ENCODE results near the gene CD86. TPM values are rescaled to one million over a fixed set of nuclear protein-coding genes. Genes with fewer than 3 reads are reported as not detected.

CD86 gene
- total RNA-seq, 4 donors from 2014 or later: 0.49 to 4.2 (median 1.8) TPM

GRCh38 chr3:122021811-122022401 lies 33.3 kb upstream of the CD86 start, which contains the start of gene ILDR1:
Gene ILDR1, minus strand, starts transcription at chr3:122022247. Its CDS starts 170 bp downstream, at chr3:122022077.
- Histone ChIP-seq H3K36me3 (no peaks in the 10 kb centered on the region), H3K27me3 (no peaks in the 10 kb centered on the region), H3K4me3 (replicated peaks in 1 of 3) (peak within 1 kb of the TSS; percentile 22 to 56 (median 47)), H3K9me3 (no peaks in the 10 kb centered on the region), H3K4me1 (peaks cover 0 to 4% of the 10 kb centered on the region in 2 donors), H3K27ac (peak within 1 kb of the TSS; percentile 34 to 43 (median 34))
- DNase-seq: peak; percentile 71 to 80
- TF ChIP-seq, protein P1, sequence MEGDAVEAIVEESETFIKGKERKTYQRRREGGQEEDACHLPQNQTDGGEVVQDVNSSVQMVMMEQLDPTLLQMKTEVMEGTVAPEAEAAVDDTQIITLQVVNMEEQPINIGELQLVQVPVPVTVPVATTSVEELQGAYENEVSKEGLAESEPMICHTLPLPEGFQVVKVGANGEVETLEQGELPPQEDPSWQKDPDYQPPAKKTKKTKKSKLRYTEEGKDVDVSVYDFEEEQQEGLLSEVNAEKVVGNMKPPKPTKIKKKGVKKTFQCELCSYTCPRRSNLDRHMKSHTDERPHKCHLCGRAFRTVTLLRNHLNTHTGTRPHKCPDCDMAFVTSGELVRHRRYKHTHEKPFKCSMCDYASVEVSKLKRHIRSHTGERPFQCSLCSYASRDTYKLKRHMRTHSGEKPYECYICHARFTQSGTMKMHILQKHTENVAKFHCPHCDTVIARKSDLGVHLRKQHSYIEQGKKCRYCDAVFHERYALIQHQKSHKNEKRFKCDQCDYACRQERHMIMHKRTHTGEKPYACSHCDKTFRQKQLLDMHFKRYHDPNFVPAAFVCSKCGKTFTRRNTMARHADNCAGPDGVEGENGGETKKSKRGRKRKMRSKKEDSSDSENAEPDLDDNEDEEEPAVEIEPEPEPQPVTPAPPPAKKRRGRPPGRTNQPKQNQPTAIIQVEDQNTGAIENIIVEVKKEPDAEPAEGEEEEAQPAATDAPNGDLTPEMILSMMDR (IDR thresholded peaks at IDR 0.05): peak in 1 of 6 experiments; percentile 10
- peak in 1 of 2 donors; percentile 61 for TF ChIP-seq POLR2A (IDR thresholded peaks at IDR 0.05)
- WGBS, 2 donors: 1 to 6% methylated on average over 22 to 27 of the region's 43 CpGs
- intact Hi-C loops (cut with DNase I): no loop called here

GRCh38 chr3:122023335-122023910 lies 31.7 kb upstream of the CD86 start:
- intact Hi-C loops (cut with DNase I): no loop called here
- H3K27me3 ChIP-seq: no peaks in the 10 kb centered on the region
- DNase-seq: no peak
- 70 to 76% methylated on average over 8 of the region's 8 CpGs for WGBS, 2 donors
- no peaks in the 10 kb centered on the region for H3K9me3 ChIP-seq
- H3K36me3 ChIP-seq: no peaks in the 10 kb centered on the region
- no peak overlapping the region for H3K27ac ChIP-seq
- H3K4me3 ChIP-seq (replicated peaks in 1 of 3): no peak overlapping the region
- peaks cover 0 to 4% of the 10 kb centered on the region in 2 donors for H3K4me1 ChIP-seq
- TF ChIP-seq POLR2A (IDR thresholded peaks at IDR 0.05): no peak
- TF ChIP-seq, protein P1 (IDR thresholded peaks at IDR 0.05): no peak

DNA sequence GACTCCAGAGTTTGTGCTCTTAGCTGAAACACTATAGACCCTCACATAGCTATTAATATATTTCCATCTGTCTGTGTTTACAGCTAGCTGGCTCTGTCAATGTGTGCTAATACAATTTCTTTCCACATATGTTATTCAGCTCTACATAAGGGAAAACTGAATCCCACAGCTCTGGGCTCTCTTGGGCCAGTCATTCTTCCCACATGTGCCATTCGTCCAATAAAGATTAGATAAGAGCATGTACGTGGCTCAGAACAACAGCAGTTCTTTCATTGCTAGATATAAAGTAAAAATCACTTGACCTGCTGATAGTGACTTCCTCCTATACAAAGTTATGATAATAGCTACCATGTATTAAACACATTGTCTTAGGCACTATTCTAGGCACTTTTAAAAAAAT lies 30.4 kb upstream of the CD86 start:
- no peaks in the 10 kb centered on the region for H3K9me3 ChIP-seq
- TF ChIP-seq, protein P1 (IDR thresholded peaks at IDR 0.05): no peak
- TF ChIP-seq POLR2A (IDR thresholded peaks at IDR 0.05): no peak
- intact Hi-C loops (cut with DNase I): no loop called here
- peaks cover 0 to 4% of the 10 kb centered on the region in 2 donors for H3K4me1 ChIP-seq
- no peak overlapping the region for H3K4me3 ChIP-seq (replicated peaks in 1 of 3)
- no peak overlapping the region for H3K27ac ChIP-seq
- DNase-seq: no peak
- H3K27me3 ChIP-seq: no peaks in the 10 kb centered on the region
- H3K36me3 ChIP-seq: no peaks in the 10 kb centered on the region
- 73 to 76% methylated on average over 2 of the region's 2 CpGs for WGBS, 2 donors

- TF ChIP-seq POLR2A (IDR thresholded peaks at IDR 0.05): no peak
- TF ChIP-seq, protein P1 (IDR thresholded peaks at IDR 0.05): no peak
- no peak overlapping the region for H3K4me3 ChIP-seq (replicated peaks in 1 of 3)
- no peaks in the 10 kb centered on the region for H3K9me3 ChIP-seq
- no peaks in the 10 kb centered on the region for H3K36me3 ChIP-seq
- intact Hi-C loops (cut with DNase I): no loop called here
- peaks cover 0 to 4% of the 10 kb centered on the region in 2 donors for H3K4me1 ChIP-seq
- no peak overlapping the region for H3K27ac ChIP-seq
- no peaks in the 10 kb centered on the region for H3K27me3 ChIP-seq
- no peak for DNase-seq
Measured at GRCh38 chr3:122025296-122025695, 29.9 kb upstream of the CD86 start.

- no peaks in the 10 kb centered on the region for H3K9me3 ChIP-seq
- no peaks in the 10 kb centered on the region for H3K27me3 ChIP-seq
- no peaks in the 10 kb centered on the region for H3K4me1 ChIP-seq
- H3K4me3 ChIP-seq (replicated peaks in 1 of 3): no peak overlapping the region
- H3K27ac ChIP-seq: no peak overlapping the region
- WGBS, 2 donors: 87 to 91% methylated on average over 3 of the region's 3 CpGs
- no peaks in the 10 kb centered on the region for H3K36me3 ChIP-seq
- intact Hi-C loops (cut with DNase I): no loop called here
- DNase-seq: no peak
- no peak for TF ChIP-seq POLR2A (IDR thresholded peaks at IDR 0.05)
- TF ChIP-seq, protein P1 (IDR thresholded peaks at IDR 0.05): no peak
Measured at GRCh38 chr3:122030381-122031122, 24.6 kb upstream of the CD86 start.

Measured in thyroid gland (tissue), 4 donors.